Bronchial epithelial cell (primary cell): ENCODE data around the gene KRTAP12-2. TPM values are rescaled to one million over a fixed set of nuclear protein-coding genes. Genes with fewer than 3 reads are reported as not detected.
"Not testable (repeated sequence)": the region's sequence is repeated elsewhere in the genome, so short reads cannot be mapped to it uniquely, and the experiment has no call there.

Source experiments
- DNase-seq: peaks from one replicate; pipeline ENCODE4 v3.0.0-alpha.2; 2010; ENCODE audit warnings: low read depth
- FAIRE-seq: peaks from 2 replicates; lab custom pipeline; 2011; peaks lifted over from hg19 to GRCh38; lab: Jason Lieb, UNC
- H3K27me3 ChIP-seq: 2 replicates; pipeline ENCODE4 v1.5.1; 2011; ENCODE audit warnings: low read length; ENCODE audit not compliant: control insufficient read depth, insufficient read depth
- H3K36me3 ChIP-seq: 2 replicates; pipeline ENCODE4 v1.5.1; 2011; ENCODE audit warnings: low read length; ENCODE audit not compliant: control insufficient read depth, insufficient read depth
- H3K4me3 ChIP-seq: 2 replicates; pipeline ENCODE4 v1.5.1; 2011; ENCODE audit warnings: mild to moderate bottlenecking, low read depth, low read length, control low read depth
- CTCF ChIP-seq: IDR thresholded peaks from 2 replicates; pipeline ENCODE4 v1.5.1; 2011; ENCODE audit warnings: mild to moderate bottlenecking, moderate library complexity, low read length, control low read depth, inconsistent platforms; ENCODE audit not compliant: insufficient read depth, severe bottlenecking
- total RNA-seq: library from RNA; depleted of rRNA; stranded (reverse); fragments of >200 nt; gene quantifications from 2 replicates; pipeline ENCODE4 v1.2.1, GENCODE V29; 2014

KRTAP12-2 gene
- total RNA-seq, 1 donor from 2014 or later: not detected

DNA sequence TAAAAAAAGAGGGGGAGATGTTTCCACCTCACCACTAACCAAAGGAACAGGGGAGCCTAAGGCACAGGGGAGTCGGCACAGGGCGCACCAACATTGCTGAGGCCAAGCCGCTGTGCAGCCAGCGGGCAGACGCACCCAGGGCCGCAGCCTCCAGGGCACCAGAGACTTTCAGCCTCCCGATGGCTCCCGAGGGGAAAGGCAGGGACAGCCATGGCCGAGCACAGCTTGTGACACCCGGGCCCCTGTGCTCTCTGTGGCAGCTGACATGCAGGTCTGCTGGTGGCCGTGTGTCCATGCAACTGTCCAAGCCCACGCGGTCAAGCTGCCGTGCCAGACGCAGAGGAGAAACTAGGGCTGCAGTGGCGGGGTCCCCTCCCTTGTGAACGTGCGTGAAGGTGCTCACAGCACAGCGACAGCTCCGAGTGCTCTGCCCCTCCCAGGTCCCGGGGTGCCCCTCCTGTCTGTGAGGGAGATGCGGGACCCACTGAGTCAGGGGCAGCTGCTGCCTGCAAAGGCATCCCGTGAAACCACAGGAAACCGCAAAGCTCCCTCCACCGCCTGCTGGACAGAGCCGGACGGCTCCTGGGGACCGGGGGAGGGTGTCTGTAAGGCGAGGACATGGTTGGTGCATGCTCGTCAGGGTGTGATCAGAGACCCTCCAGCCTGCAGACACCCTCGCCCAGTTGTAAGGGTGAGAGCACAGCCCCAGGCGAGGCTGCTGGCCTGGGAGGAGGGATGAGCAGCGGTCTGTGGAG lies 18.0 kb downstream of the KRTAP12-2 start:
- no peak overlapping the region for H3K4me3 ChIP-seq
- H3K27me3 ChIP-seq: no peaks in the 10 kb centered on the region
- no peak for TF ChIP-seq CTCF
- DNase-seq: no peak
- FAIRE-seq: no peak
- H3K36me3 ChIP-seq: no peaks in the 10 kb centered on the region

DNA sequence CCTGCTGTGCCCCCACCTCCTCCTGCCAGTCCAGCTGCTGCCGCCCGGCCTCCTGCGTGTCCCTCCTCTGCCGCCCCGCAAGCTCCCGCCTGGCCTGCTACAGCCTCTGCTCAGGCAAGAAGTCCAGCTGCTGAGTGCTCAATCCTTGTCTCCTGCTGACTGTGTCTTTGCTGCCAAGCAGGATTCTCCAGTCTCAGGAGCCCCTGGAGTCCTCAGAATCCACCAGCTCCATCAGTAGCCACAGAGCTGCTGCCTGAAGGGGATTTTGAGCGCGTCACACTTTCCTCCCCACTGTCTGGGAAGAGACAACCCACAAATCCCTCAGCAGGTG lies 19.5 kb downstream of the KRTAP12-2 start:
- no peak for TF ChIP-seq CTCF
- Histone ChIP-seq H3K27me3 (no peaks in the 10 kb centered on the region), H3K4me3 (no peak overlapping the region), H3K36me3 (no peaks in the 10 kb centered on the region)
- FAIRE-seq (no peak), DNase-seq (no peak)

DNA sequence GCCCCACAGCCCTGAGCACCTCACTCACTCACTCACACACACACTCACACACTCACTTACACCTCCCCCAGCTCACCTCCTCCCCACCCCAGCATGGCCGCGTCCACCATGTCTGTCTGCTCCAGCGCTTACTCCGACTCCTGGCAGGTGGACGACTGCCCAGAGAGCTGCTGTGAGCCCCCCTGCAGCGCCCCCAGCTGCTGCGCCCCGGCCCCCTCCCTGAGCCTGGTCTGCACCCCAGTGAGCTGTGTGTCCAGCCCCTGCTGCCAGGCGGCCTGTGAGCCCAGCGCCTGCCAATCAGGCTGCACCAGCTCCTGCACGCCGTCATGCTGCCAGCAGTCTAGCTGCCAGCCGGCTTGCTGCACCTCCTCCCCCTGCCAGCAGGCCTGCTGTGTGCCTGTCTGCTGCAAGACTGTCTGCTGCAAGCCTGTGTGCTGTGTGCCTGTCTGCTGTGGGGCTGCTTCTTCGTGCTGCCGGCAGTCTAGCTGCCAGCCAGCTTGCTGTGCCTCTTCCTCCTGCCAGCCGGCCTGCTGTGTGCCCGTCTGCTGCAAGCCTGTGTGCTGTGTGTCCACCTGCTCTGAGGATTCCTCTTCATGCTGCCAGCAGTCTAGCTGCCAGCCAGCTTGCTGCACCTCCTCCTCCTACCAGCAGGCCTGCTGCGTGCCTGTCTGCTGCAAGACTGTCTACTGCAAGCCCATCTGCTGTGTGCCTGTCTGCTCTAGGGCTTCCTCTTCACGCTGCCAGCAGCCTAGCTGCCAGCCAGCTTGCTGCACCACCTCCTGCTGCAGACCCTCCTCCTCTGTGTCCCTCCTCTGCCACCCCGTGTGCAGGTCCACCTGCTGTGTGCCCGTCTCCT lies 20.1 kb downstream of the KRTAP12-2 start, which contains the start of gene KRTAP10-11:
Gene KRTAP10-11, plus strand, starts transcription at position 49 of the 856 bp plus-strand sequence. Its CDS starts 45 bp downstream, at position 94.
- not testable (repeated sequence) for H3K36me3 ChIP-seq, H3K27me3 ChIP-seq, H3K4me3 ChIP-seq, DNase-seq, FAIRE-seq

DNA sequence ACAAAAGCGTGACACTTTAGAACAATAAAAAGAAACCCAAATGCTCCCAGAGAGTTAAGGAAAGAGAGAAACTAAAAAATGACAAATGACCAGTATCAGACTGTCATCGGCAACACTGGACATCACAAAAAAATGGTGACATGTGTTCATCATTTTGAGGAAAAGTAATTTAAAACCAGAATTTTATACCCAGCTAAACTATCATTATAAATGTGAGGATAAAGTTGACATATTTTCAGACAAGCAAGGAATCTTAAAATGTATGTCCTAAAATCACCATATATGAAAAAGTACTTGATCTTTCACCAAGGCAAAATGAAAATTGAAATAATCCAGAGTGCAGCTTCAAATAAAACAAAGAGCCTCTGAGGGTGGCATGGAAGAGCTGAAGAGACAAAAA lies 21.8 kb downstream of the KRTAP12-2 start:
- FAIRE-seq (no peak), DNase-seq (no peak)
- Histone ChIP-seq H3K4me3 (no peak overlapping the region), H3K36me3 (no peaks in the 10 kb centered on the region), H3K27me3 (no peaks in the 10 kb centered on the region)
- TF ChIP-seq CTCF: no peak

GRCh38 chr21:44643741-44644310 lies 22.9 kb downstream of the KRTAP12-2 start:
- TF ChIP-seq CTCF: no peak
- peak; percentile 83 for FAIRE-seq

GRCh38 chr21:44640761-44641160 lies 26.0 kb downstream of the KRTAP12-2 start:
- Histone ChIP-seq H3K36me3 (no peaks in the 10 kb centered on the region), H3K4me3 (no peak overlapping the region), H3K27me3 (no peaks in the 10 kb centered on the region)
- no peak for DNase-seq
- FAIRE-seq: no peak
- no peak for TF ChIP-seq CTCF

More at GRCh38 chr21:44643741-44644310, 22.9 kb downstream of the KRTAP12-2 start:
- Histone ChIP-seq H3K27me3 (no peaks in the 10 kb centered on the region), H3K36me3 (no peaks in the 10 kb centered on the region), H3K4me3 (no peak overlapping the region)
- DNase-seq: no peak
